ENCODE results near the gene OTUD1.

OTUD1 gene

GRCh38 chr10:23432166-23432565 lies 6.7 kb upstream of the OTUD1 start:
- no peak for DNase-seq

GRCh38 chr10:23432639-23433038 lies 6.2 kb upstream of the OTUD1 start:
- DNase-seq = peak; percentile 95

GRCh38 chr10:23433701-23434100 lies 5.2 kb upstream of the OTUD1 start:
- DNase-seq = peak; percentile 74

GRCh38 chr10:23435378-23435777 lies 3.5 kb upstream of the OTUD1 start:
- DNase-seq = no peak

DNA sequence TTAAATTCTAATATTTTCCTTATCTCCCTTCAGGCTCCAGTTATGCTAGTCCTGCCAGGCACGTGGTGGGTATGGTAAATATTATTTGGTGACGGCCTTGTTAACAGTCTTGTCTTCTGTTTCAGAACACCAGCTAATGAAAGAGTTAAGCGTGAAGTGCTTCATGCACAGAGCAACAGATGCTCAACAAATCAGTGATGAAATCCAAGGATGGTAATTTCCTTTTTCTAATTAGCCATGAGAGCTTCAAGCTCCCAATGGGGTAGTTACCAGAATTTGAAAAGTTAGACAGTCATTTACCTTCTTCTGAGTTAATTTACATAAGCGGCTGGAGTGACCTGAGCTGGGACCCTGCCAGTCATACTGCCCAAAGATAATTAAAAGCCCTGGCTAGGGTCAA lies 1.9 kb upstream of the OTUD1 start:
- no peak for DNase-seq

DNA sequence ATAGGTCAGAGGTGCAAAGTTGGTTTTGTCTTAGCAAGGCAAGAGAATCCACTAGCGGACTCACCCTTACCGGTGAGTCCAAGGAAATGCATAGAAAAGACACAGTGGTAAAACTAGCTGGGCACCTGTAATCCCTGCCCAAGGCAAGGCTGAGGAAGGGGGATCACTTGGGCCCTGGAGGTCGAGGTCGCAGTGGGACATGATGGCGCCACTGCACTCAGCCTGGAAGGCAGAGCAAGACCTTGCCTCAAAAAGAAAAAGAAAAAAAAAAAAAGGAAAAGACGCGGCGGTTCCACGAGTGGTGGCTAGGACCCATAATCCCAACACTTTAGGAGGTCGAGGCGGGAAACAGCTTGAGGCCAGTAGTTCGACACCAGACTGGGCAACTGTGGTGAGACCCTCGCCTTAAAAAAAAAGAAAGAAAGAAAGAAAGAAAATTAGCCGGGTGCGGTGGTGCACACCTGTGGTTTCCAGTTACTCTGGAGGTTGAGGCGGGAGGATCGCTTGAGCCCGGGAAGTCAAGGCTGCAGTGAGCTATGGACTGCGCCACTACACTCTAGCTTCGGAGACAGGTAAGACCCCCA lies 820 bp upstream of the OTUD1 start:
- DNase-seq = no peak

- no peak for DNase-seq
These were observed 631 bp downstream of the OTUD1 start for GRCh38 chr10:23439452-23439960.

GRCh38 chr10:23439961-23440889 lies 1.4 kb downstream of the OTUD1 start:
- no peak for DNase-seq

DNA sequence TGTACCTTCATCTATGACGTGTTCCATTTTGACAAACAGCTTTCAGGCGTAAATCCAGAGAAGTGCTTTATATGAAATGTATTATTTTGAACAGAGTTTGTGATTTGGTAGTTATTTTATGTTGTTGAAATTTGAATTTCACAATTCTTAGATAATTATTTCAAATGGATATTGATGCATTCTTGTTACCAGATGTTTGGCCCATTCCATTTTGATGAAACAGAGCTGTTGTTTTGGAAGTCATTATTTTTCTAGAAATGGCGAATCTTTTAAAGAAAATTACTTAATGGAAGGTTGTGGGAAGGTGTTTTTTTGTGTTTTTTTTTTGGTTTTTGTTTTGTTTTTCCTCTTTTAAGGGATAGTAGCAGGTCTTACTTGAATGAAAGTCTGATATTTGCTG lies 2.4 kb downstream of the OTUD1 start:
- DNase-seq = no peak

GRCh38 chr10:23442936-23443335 lies 4.1 kb downstream of the OTUD1 start:
- no peak for DNase-seq

DNA sequence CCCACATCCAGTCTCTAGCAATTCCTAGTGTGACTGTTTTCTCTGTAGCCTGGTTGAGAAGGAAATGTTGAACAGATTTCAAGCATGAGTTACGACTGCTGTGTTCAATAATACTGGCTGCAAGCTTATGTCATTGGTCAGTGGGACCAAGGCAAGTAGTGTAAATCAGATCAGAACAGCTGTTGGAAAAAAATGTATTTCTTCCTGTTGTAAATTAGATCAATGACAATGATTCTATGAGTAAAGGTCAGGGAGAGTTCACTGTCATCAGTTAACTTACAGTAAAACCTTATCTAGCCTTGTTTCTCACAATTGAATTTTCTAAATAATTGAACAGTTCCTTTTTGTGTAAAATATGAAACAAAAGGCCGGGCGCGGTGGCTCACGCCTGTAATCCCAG lies 6.7 kb downstream of the OTUD1 start:
- DNase-seq = no peak

DNA sequence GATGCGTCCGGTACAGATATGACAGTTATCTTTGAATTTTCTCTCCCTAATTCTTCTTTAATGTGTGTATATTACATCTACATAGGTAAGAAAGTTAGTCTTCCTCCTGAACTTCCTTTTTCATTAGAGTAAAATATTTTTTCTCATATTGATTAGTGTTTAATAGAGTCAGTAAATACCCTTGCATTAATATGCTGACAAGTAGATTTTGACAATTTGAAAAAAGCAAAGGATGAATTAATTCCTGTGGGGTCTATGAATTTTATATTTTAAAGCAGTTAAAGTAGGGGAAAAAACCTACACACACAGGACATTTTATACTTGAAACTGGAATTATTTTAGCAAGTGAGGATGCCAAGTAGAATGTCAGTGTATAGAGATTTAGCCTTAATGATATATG lies 9.4 kb downstream of the OTUD1 start:
- DNase-seq = no peak

- peak; percentile 83 for DNase-seq
These were observed 10.1 kb downstream of the OTUD1 start for GRCh38 chr10:23448802-23449570.

- DNase-seq = no peak
These were observed 13.3 kb downstream of the OTUD1 start for GRCh38 chr10:23452033-23452655.

- DNase-seq = no peak
These were observed 14.6 kb downstream of the OTUD1 start for GRCh38 chr10:23453465-23453864.

DNA sequence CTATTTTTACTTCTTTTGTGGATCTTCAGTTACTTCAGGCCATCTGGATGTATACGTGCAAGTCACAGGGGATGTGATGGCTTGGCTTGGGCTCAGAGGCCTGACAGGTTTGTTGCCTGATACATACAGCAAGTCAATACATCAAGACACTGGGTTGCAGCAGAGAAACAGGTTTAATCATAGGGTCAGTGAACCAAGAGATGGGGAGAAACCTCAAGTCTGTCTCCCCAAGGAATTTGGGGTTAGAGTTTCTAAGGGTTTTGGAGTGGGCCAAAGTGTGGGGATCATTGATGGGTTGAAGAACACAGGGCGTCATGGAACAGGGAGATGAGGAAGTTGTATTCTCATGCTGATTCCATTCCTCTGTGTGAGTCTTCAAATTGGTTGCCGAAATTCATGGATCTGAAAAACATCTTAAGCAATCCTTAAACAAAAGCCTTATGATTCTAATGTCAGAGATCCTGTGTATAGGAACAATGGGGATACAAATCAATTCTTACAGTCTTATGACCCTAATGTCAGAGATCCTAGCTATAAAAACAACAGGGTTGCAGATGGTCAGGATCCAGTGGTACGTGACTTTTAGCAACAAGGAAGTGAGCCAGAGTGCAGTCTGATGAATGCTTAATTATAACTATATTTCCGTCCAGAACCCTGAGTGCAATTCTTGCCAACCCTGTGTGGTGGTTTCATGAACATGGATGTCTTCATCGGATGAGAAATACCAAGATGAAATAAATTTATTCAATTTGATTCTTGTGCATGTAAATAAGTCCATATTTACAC lies 18.9 kb downstream of the OTUD1 start:
- no peak for DNase-seq

DNA sequence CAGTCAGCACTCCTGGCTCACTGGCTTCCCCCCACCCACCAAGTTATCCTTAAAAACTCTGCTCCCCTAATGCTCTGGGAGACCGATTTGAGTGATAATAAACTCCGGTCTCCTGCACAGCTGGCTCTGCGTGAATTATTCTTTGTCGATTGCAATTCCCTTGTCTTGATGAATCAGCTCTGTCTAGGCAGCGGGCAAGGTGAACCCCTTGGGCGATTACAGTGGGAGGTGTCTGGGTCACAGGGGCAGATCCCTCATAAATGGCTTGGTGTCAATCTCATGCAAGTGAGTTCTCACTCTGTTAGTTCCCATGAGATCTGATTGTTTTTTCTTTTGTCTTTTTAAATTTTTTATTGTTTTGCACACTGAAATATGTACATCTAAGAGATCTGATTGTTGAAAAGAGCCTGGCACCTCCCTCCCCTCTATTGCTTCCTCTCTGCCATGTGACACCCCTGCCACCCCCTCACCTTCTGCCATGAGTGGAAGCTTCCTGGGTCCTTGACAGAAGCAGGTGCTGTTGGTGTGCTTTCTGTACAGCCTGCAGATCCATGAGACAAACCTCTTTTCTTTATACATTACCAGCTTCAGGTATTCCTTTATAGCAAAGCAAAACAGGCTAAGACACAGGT lies 20.5 kb downstream of the OTUD1 start:
- DNase-seq = no peak

GRCh38 chr10:23461557-23461956 lies 22.7 kb downstream of the OTUD1 start:
- no peak for DNase-seq

DNA sequence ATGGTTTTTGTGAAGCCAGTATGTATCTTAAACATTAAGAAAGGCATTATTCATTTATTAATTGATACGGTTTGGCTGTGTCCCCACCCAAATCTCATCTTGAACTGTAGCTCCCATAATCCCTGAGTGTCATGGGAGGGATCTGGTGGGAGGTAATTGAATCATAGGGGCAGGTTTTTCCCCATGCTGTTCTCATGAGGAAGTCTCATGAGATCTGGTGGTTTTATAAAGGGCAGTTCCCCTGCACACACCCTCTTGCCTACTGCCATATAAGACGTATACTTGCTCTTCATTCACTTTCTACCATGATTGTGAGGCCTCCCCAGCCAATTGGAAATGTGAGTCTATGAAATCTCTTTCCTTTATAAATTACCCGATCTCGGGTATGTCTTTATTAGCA lies 28.1 kb downstream of the OTUD1 start:
- no peak for DNase-seq

GRCh38 chr10:23467548-23467947 lies 28.7 kb downstream of the OTUD1 start:
- DNase-seq = no peak

DNA sequence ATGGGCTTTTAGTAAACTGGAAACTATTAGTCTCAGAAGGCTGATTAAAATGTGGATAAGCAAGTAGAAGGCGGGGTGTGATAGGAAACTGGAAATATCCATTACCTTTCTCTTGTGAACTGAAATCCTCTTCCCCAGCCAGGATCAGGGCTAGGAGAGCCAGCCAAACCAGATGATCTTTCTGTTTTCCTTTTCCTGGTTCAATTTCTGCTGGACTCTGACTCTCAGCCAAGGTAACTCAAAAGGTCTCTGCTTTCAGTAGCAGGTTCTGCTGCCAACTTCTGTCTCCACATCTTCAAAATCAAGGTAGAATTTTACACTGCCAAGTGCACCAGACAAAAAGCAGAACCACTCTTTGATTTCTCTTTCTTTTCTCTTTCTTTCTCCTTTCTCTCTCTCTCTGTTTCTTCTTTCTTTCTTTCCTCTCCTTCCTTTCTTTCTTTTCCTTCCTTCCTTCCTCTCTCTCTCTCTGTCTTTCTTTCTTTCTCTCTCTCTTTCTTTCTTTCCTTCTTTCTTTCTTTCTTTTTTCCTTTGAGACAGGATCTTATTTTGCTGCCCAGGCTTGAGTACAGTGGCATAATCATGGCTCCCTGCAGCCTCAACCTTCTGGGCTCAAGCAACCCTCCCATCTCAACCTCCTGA lies 30.8 kb downstream of the OTUD1 start:
- DNase-seq = no peak
